Endodermal cell (in vitro differentiated cells): ENCODE measurements around the gene GAB4. TPM values are rescaled to one million over a fixed set of nuclear protein-coding genes. Genes with fewer than 3 reads are reported as not detected.
"Not testable (repeated sequence)": the region's sequence is repeated elsewhere in the genome, so short reads cannot be mapped to it uniquely, and the experiment has no call there.

Source experiments
- DNase-seq: peaks from one replicate; pipeline ENCODE4 v3.0.0-alpha.2; 2017
- H3K27ac ChIP-seq: 2 replicates; pipeline ENCODE4 v1.5.1; 2013; ENCODE audit warnings: mild to moderate bottlenecking, low read depth, low read length, moderate library complexity
- H3K27me3 ChIP-seq: 2 replicates; pipeline ENCODE4 v1.6.1; 2013; ENCODE audit warnings: mild to moderate bottlenecking, low read length, moderate library complexity; ENCODE audit not compliant: insufficient read depth, control insufficient read depth, poor library complexity, severe bottlenecking
- H3K36me3 ChIP-seq: 2 replicates; pipeline ENCODE4 v1.7.0; 2013; ENCODE audit warnings: mild to moderate bottlenecking, low read length, moderate library complexity; ENCODE audit not compliant: control insufficient read depth, insufficient read depth
- H3K4me1 ChIP-seq: one replicate; pipeline ENCODE4 v1.7.0; 2013; ENCODE audit warnings: low read length; ENCODE audit not compliant: control insufficient read depth, insufficient read depth
- H3K4me3 ChIP-seq: 2 replicates; pipeline ENCODE4 v1.5.1; 2013; ENCODE audit warnings: mild to moderate bottlenecking, low read length, moderate library complexity
- H3K9ac ChIP-seq: 2 replicates; pipeline ENCODE4 v1.6.1; 2013; ENCODE audit warnings: mild to moderate bottlenecking, low read length, moderate library complexity; ENCODE audit not compliant: poor library complexity, severe bottlenecking; ENCODE audit errors: extremely low read depth
- H3K9me3 ChIP-seq: 2 replicates; pipeline ENCODE4 v1.6.1; 2013; ENCODE audit warnings: mild to moderate bottlenecking, low read length, moderate library complexity; ENCODE audit not compliant: control insufficient read depth
- H3K27ac Mint-ChIP-seq: 2 replicates; pipeline ENCODE4 v1.8.0; 2020; ENCODE audit warnings: mixed read lengths
- H3K27me3 Mint-ChIP-seq: 2 replicates; pipeline ENCODE4 v1.8.0; 2021; ENCODE audit warnings: mild to moderate bottlenecking, mixed read lengths; ENCODE audit not compliant: insufficient read depth
- H3K36me3 Mint-ChIP-seq: 2 replicates; pipeline ENCODE4 v1.8.0; 2020; ENCODE audit warnings: low read depth, mixed read lengths
- H3K4me1 Mint-ChIP-seq: 2 replicates; pipeline ENCODE4 v1.8.0; 2020; ENCODE audit warnings: mixed read lengths
- H3K4me3 Mint-ChIP-seq: 2 replicates; pipeline ENCODE4 v1.8.0; 2020; ENCODE audit warnings: mild to moderate bottlenecking, moderate library complexity, mixed read lengths
- H3K9me3 Mint-ChIP-seq: 2 replicates; pipeline ENCODE4 v1.8.0; 2020; ENCODE audit warnings: mild to moderate bottlenecking, mixed read lengths
- CTCF ChIP-seq: fragments of 200-600 bp; sonication (generic); conservative IDR thresholded peaks from 2 replicates; pipeline ENCODE4 v1.5.0; 2021; ENCODE audit warnings: antibody characterized with exemption, mild to moderate bottlenecking
- WGBS, 2 experiments: methylation state at CpG; one replicate each; pipeline versions ENCODE4 v1.1.5 to v1.1.7; 2013; ENCODE audit warnings: missing lambda C conversion rate in 2 of 2, mixed read lengths in 1 of 2; ENCODE audit not compliant: insufficient coverage in 1 of 2, insufficient read length in 1 of 2; 5-methylcytosine and 5-hydroxymethylcytosine counted together
- total RNA-seq, 2 donors: library from RNA; stranded (reverse); fragmentation: NEBNext Ultra II Directional in 1 of 2; extraction: Animal tissue kit (Norgen Biotek cat#: 25700) in 1 of 2; gene quantifications; 2 replicates in 1 of 2; 3 replicates in 1 of 2; pipeline ENCODE4 v1.2.1, GENCODE V29; 2021

GAB4 gene
- total RNA-seq, 2 donors from 2014 or later: 0.22 TPM; not detected in 1

DNA sequence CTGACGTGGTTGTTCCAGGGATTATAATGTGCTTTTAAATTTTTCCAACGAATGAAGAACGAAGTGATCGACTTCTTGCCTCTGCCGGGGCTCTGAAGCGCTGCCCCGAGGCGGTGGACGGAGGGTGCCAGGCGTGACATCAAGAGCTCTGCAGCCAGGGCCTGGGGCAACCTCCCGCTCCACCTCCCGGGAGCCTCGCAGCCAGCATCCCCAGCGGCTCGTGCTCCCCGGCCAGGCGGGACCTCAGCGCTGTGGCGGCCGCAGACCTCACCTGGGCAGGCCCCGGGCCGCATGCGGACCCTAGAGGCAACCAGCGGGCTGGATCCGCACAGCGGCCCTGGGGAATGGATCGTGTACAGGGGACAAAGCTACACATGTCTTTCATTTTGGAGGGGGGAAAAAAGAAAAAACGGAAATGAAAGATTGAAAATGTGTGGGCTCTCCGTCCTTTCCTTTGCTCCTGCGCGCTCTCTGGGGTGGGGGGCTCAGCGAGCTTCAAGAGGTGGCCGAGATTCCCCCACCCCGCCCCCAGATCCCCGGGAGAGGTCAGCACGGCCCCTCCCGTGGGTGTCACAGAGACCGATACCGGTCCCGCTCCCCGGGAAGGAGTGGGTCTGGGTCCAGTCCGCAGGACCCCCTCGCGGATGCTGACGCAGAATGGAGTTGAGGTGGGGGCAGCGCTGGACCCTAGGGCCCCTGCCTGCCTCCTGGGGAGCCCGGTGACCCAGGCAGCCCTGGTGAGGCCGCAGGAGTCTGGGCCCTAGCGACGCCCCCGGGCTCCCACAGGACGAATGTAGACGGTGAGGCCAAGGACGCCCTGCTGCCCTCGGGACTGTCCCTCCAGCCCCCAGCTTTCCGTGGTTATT lies 28.2 kb upstream of the GAB4 start:
- H3K4me3 Mint-ChIP-seq, H3K27ac ChIP-seq, H3K9ac ChIP-seq, H3K4me1 ChIP-seq, H3K27ac Mint-ChIP-seq, H3K36me3 ChIP-seq, H3K4me3 ChIP-seq, H3K4me1 Mint-ChIP-seq, DNase-seq, H3K27me3 ChIP-seq, H3K9me3 ChIP-seq, H3K36me3 Mint-ChIP-seq, H3K9me3 Mint-ChIP-seq: not testable (repeated sequence)
- 88 to 92% methylated on average over 28 to 52 of the region's 56 CpGs for WGBS, 2 experiments
- peaks cover 30% of the 10 kb centered on the region for H3K27me3 Mint-ChIP-seq

DNA sequence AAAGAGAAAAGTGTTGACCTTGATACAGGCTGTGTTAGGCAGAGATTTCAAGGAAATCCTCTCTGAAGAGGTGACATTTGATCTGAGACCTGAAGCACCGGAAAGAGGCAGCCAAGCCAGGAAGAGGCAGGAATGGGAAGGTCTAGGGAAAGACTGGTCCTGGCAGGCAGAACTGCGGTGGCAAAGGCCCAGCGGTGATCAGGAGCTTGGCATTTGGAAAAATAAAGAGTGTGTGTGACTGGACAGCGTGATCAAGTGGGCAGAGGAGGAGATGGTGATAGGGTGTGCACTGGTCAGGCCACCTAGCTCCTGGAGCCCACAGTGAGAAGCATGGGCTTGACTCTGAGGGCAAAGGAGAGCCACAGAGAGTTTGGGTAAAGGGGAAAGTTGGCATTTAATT lies 27.2 kb upstream of the GAB4 start:
- no peak overlapping the region for H3K9ac ChIP-seq
- Mint-ChIP-seq H3K4me1 (no peaks in the 10 kb centered on the region), H3K27ac (no peak overlapping the region), H3K9me3 (no peaks in the 10 kb centered on the region), H3K27me3 (peaks cover 30% of the 10 kb centered on the region), H3K4me3 (no peak overlapping the region), H3K36me3 (no peaks in the 10 kb centered on the region)
- H3K36me3 ChIP-seq: no peaks in the 10 kb centered on the region
- DNase-seq: no peak
- no peaks in the 10 kb centered on the region for H3K9me3 ChIP-seq
- WGBS, 2 experiments: 66 to 74% methylated on average over 2 to 4 of the region's 4 CpGs
- H3K4me3 ChIP-seq: no peak overlapping the region
- no peak for TF ChIP-seq CTCF
- no peaks in the 10 kb centered on the region for H3K27me3 ChIP-seq
- no peaks in the 10 kb centered on the region for H3K4me1 ChIP-seq
- no peak overlapping the region for H3K27ac ChIP-seq

GRCh38 chr22:17034532-17034931 lies 26.5 kb upstream of the GAB4 start:
- not testable (repeated sequence) for H3K36me3 ChIP-seq, H3K4me3 Mint-ChIP-seq, H3K4me1 Mint-ChIP-seq, H3K27ac Mint-ChIP-seq, H3K27me3 ChIP-seq, H3K9ac ChIP-seq, H3K9me3 Mint-ChIP-seq, H3K9me3 ChIP-seq, H3K27ac ChIP-seq, H3K4me3 ChIP-seq, H3K4me1 ChIP-seq, DNase-seq, H3K36me3 Mint-ChIP-seq
- H3K27me3 Mint-ChIP-seq: peaks cover 31% of the 10 kb centered on the region
- 92 to 100% methylated on average over 1 to 2 of the region's 2 CpGs for WGBS, 2 experiments

- not testable (repeated sequence) for H3K27ac Mint-ChIP-seq, H3K4me1 ChIP-seq, H3K27ac ChIP-seq, H3K4me3 ChIP-seq, H3K4me1 Mint-ChIP-seq, DNase-seq, H3K27me3 ChIP-seq, H3K4me3 Mint-ChIP-seq, H3K9me3 Mint-ChIP-seq, H3K36me3 ChIP-seq, H3K9me3 ChIP-seq, H3K9ac ChIP-seq, H3K36me3 Mint-ChIP-seq
- WGBS, 2 experiments: 76 to 83% methylated on average over 1 to 2 of the region's 2 CpGs
- peaks cover 26% of the 10 kb centered on the region for H3K27me3 Mint-ChIP-seq
These were observed 24.3 kb upstream of the GAB4 start for GRCh38 chr22:17032277-17032676.

GRCh38 chr22:17024380-17024779 lies 16.4 kb upstream of the GAB4 start:
- Mint-ChIP-seq H3K9me3 (peaks cover 16% of the 10 kb centered on the region), H3K27me3 (peaks cover 27% of the 10 kb centered on the region)
- H3K36me3 ChIP-seq, H3K4me3 ChIP-seq, H3K27me3 ChIP-seq, H3K4me1 Mint-ChIP-seq, H3K4me1 ChIP-seq, H3K36me3 Mint-ChIP-seq, DNase-seq, H3K9me3 ChIP-seq, H3K9ac ChIP-seq, H3K27ac ChIP-seq, H3K27ac Mint-ChIP-seq, H3K4me3 Mint-ChIP-seq: not testable (repeated sequence)
- WGBS, 2 experiments: 67 to 74% methylated on average over 5 of the region's 5 CpGs

GRCh38 chr22:17015552-17015951 lies 7.5 kb upstream of the GAB4 start:
- DNase-seq, H3K4me3 Mint-ChIP-seq, H3K36me3 Mint-ChIP-seq, H3K27me3 ChIP-seq, H3K27ac Mint-ChIP-seq, H3K9ac ChIP-seq, H3K4me3 ChIP-seq, H3K4me1 ChIP-seq, H3K27ac ChIP-seq, H3K9me3 Mint-ChIP-seq, H3K4me1 Mint-ChIP-seq, H3K36me3 ChIP-seq: not testable (repeated sequence)
- H3K9me3 ChIP-seq: peaks cover 26% of the 10 kb centered on the region
- WGBS, 2 experiments: 68 to 69% methylated on average over 3 to 5 of the region's 6 CpGs
- H3K27me3 Mint-ChIP-seq: peaks cover 23% of the 10 kb centered on the region
